ENCODE results near the gene EXT2. TPM values are rescaled to one million over a fixed set of nuclear protein-coding genes. Genes with fewer than 3 reads are reported as not detected.

The EXT2 gene
- total RNA-seq, 1 experiment from 2014 or later: 42.9 TPM

- Histone ChIP-seq H3K4ac (ENCODE audit: low read depth, low read length) (no peak within 1 kb of the TSS), H3K79me1 (ENCODE audit: insufficient read depth, low read depth, low read length, poor library complexity, severe bottlenecking) (no peaks in the 10 kb centered on the region), H2AK5ac (ENCODE audit: insufficient read length, low read length) (no peak within 1 kb of the TSS), H2AFZ (ENCODE audit: low read length) (no peak within 1 kb of the TSS), H3K27me3 (ENCODE audit: insufficient read depth, low read length) (no peaks in the 10 kb centered on the region), H3K4me1 (ENCODE audit: insufficient read depth, low read length) (no peaks in the 10 kb centered on the region), H2BK20ac (ENCODE audit: low read depth, low read length, poor library complexity, severe bottlenecking) (no peak within 1 kb of the TSS), H2BK12ac (ENCODE audit: insufficient read length, low read depth, low read length) (peak within 1 kb of the TSS; percentile 41), H3K56ac (ENCODE audit: insufficient read length, low read depth, low read length) (no peak within 1 kb of the TSS), H2BK15ac (ENCODE audit: low read depth, low read length) (no peak within 1 kb of the TSS), H3K4me2 (ENCODE audit: insufficient read depth, insufficient read length, low read length) (peak within 1 kb of the TSS; percentile 57), H3K9ac (ENCODE audit: extremely low read depth, insufficient read length, low read length) (peak within 1 kb of the TSS; percentile 76), H2BK120ac (ENCODE audit: low read depth, low read length, poor library complexity, severe bottlenecking) (no peak within 1 kb of the TSS), H3K27ac (ENCODE audit: insufficient read length, low read depth, low read length) (peak within 1 kb of the TSS; percentile 65), H3K18ac (ENCODE audit: insufficient read length, low read depth, low read length) (peak within 1 kb of the TSS; percentile 98), H3K79me2 (ENCODE audit: insufficient read depth, low read length) (no peaks in the 10 kb centered on the region), H3K9me3 (ENCODE audit: control insufficient read depth, low read depth, low read length) (no peaks in the 10 kb centered on the region), H3K23ac (ENCODE audit: insufficient read length, low read depth, low read length) (no peak within 1 kb of the TSS), H4K20me1 (ENCODE audit: control insufficient read depth, insufficient read depth, insufficient read length) (no peaks in the 10 kb centered on the region), H4K91ac (ENCODE audit: insufficient read length, low read depth, low read length) (no peak within 1 kb of the TSS), H3K23me2 (ENCODE audit: insufficient read length, low read depth, low read length, poor library complexity, severe bottlenecking) (peaks cover 13% of the 10 kb centered on the region), H2BK5ac (ENCODE audit: insufficient read length, low read length) (no peak within 1 kb of the TSS), H4K8ac (replicated peaks; ENCODE audit: insufficient read length, low read depth, low read length) (peak within 1 kb of the TSS; percentile 47), H3K14ac (ENCODE audit: insufficient read depth, low read length) (peak within 1 kb of the TSS; percentile 98), H4K5ac (ENCODE audit: insufficient read length, low read depth, low read length) (no peak within 1 kb of the TSS), H3T11ph (ENCODE audit: low read length) (no peak within 1 kb of the TSS)
- peaks cover 31 to 36% of the 10 kb centered on the region in 2 experiments for H3K4me1 Mint-ChIP-seq
- peak; percentile 84 for TF ChIP-seq CTCF (conservative IDR thresholded peaks at IDR 0.05)
- peak; percentile 95 for DNase-seq
- H3K4me3 Mint-ChIP-seq: peak within 1 kb of the TSS; percentile 77 to 79
- H3K27ac Mint-ChIP-seq: peak within 1 kb of the TSS; percentile 81 to 97 (median 91)
- peaks cover 0 to 6% (median 0%) of the 10 kb centered on the region in 3 experiments; a peak in 4 of 7 replicates for H3K36me3 Mint-ChIP-seq (ENCODE audit: insufficient read depth in 1 of 3, low read depth in 3 of 3)
- no CpG with 5 or more reads among the region's 70 CpGs for WGBS (ENCODE audit: extremely low coverage, insufficient read length, low lambda C conversion rate)
- peaks cover 0 to 2% of the 10 kb centered on the region in 2 experiments; a peak in 3 of 5 replicates for H3K9me3 Mint-ChIP-seq
- H3K27me3 Mint-ChIP-seq (ENCODE audit: low read depth): peaks cover 17% of the 10 kb centered on the region
These were observed 29.4 kb upstream of the EXT2 start, which contains the start of gene ACCS for GRCh38 chr11:44065841-44066731. Gene ACCS, plus strand, starts transcription at chr11:44066270. Its CDS starts 1,358 bp downstream, at chr11:44067628.
